Fibroblast of lung (primary cell): ENCODE measurements around the gene FANK1. TPM values are rescaled to one million over a fixed set of nuclear protein-coding genes. Genes with fewer than 3 reads are reported as not detected.

Experiments used
- DNase-seq, 2 donors: peaks; one replicate each; pipeline versions ENCODE4 v3.0.0 to v3.0.0-alpha.2; 2010; ENCODE audit warnings: low read depth in 2 of 2
- H2AFZ ChIP-seq: 2 replicates; pipeline ENCODE4 v1.5.1; 2012; ENCODE audit warnings: low read length, control low read depth, inconsistent platforms
- H3K27ac ChIP-seq: 2 replicates; pipeline ENCODE4 v1.5.1; 2011; ENCODE audit warnings: low read length, control low read depth; ENCODE audit not compliant: insufficient read depth
- H3K27me3 ChIP-seq: 2 replicates; pipeline ENCODE4 v1.5.1; 2011; ENCODE audit warnings: mild to moderate bottlenecking, low read length; ENCODE audit not compliant: control insufficient read depth, insufficient read depth
- H3K36me3 ChIP-seq: 2 replicates; pipeline ENCODE4 v1.5.1; 2011; ENCODE audit warnings: low read length; ENCODE audit not compliant: control insufficient read depth, insufficient read depth
- H3K4me1 ChIP-seq: 2 replicates; pipeline ENCODE4 v1.5.1; 2011; ENCODE audit warnings: low read length; ENCODE audit not compliant: control insufficient read depth, insufficient read depth; ENCODE audit errors: extremely low read depth
- H3K4me2 ChIP-seq: 2 replicates; pipeline ENCODE4 v1.5.1; 2011; ENCODE audit warnings: low read length, control low read depth; ENCODE audit not compliant: insufficient read depth; ENCODE audit errors: extremely low read depth
- H3K4me3 ChIP-seq, 4 experiments: fragments of 200-600 bp in 1 of 4; sonication (generic) in 1 of 4; replicated peaks in 1 of 4; 2 replicates each; pipeline ENCODE4 v1.5.1; 2011 to 2016; ENCODE audit warnings: low read length in 4 of 4, low read depth in 3 of 4, mild to moderate bottlenecking in 3 of 4, control low read depth in 2 of 4, inconsistent platforms in 1 of 4, mixed read lengths in 1 of 4; ENCODE audit not compliant: insufficient read depth in 1 of 4; ENCODE audit errors: control extremely low read depth in 1 of 4
- H3K79me2 ChIP-seq: 2 replicates; pipeline ENCODE4 v1.5.1; 2012; ENCODE audit warnings: mild to moderate bottlenecking, low read length, inconsistent platforms; ENCODE audit not compliant: control insufficient read depth, insufficient read depth
- H3K9ac ChIP-seq: 2 replicates; pipeline ENCODE4 v1.5.1; 2011; ENCODE audit warnings: mild to moderate bottlenecking, low read length, control low read depth; ENCODE audit not compliant: insufficient read depth
- H3K9me3 ChIP-seq: 2 replicates; pipeline ENCODE4 v1.5.1; 2012; ENCODE audit warnings: low read depth, low read length; ENCODE audit not compliant: control insufficient read depth, insufficient read depth
- H4K20me1 ChIP-seq: 2 replicates; pipeline ENCODE4 v1.5.1; 2011; ENCODE audit warnings: low read length; ENCODE audit not compliant: control insufficient read depth, insufficient read depth; ENCODE audit errors: extremely low read depth
- EZH2 ChIP-seq: IDR thresholded peaks from 2 replicates; pipeline ENCODE4 v1.5.1; 2012; ENCODE audit warnings: low read length, control low read depth, mild to moderate bottlenecking; ENCODE audit errors: missing control alignments
- polyA plus RNA-seq, 2 donors: library from polyadenylated mRNA; depleted of rRNA in 1 of 2; stranded (reverse) in 1 of 2; unstranded in 1 of 2; fragments of >200 nt; gene quantifications; 2 replicates each; pipeline ENCODE4 v1.2.1, GENCODE V29; 2011 to 2012; ENCODE audit warnings: missing spikeins in 1 of 2
- total RNA-seq: library from RNA; depleted of rRNA; stranded (reverse); fragments of >200 nt; gene quantifications from 2 replicates; pipeline ENCODE4 v1.2.1, GENCODE V29; 2014
- TF ChIP-seq, protein P1 (sequence below), 2 donors: IDR thresholded peaks in 1 of 2; conservative IDR thresholded peaks in 1 of 2; 1 replicate in 1 of 2; 2 replicates in 1 of 2; pipeline ENCODE4 v1.5.1; 2011 to 2012; ENCODE audit warnings: low read length in 2 of 2, control low read depth in 1 of 2, inconsistent platforms in 1 of 2, low read depth in 1 of 2, mild to moderate bottlenecking in 1 of 2

Gene FANK1
- total and polyA plus RNA-seq, 2 donors (not counting 1 experiment from before 2014, with no cell fraction given): 0.83 to 4.4 TPM

DNA sequence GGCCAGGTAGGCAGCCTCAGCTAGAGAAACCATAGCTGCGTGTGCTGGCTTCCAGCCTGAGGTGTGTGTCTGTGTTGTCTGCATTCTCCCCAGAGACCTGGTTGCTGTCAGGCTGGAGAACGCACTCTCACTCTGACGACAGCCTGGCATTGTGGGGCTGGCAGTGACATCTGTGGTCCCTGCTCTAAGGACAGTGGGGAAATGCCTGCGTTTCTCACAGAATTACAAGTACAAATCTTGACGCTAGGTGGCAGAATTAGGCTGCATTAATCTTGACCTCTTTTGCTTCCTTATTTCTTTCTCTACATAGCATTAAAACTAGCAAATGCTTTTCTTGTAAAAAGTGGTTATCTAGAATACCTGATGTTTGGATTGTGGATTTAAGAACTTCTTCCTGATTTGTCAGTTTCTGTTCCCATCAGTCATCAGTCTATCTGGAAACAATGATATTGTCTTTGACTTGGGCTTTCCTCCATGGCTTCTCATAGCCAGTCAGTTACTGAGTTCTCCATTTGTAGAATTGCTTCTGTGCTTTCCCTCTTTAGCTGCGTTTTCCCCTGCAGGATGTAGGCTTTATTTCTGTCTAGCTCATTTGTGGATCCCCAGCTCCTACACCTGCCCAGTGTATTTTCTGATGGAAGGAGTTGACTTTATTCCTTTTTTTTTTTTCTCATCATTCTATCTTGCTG, 86.0 kb downstream of the FANK1 start:
- Histone ChIP-seq H3K9ac (no peak overlapping the region), H3K27me3 (no peaks in the 10 kb centered on the region), H3K4me3 (no peak overlapping the region), H3K9me3 (no peaks in the 10 kb centered on the region), H4K20me1 (no peaks in the 10 kb centered on the region), H3K27ac (no peak overlapping the region), H3K79me2 (no peaks in the 10 kb centered on the region), H2AFZ (no peak overlapping the region), H3K4me2 (no peak overlapping the region), H3K4me1 (no peaks in the 10 kb centered on the region), H3K36me3 (no peaks in the 10 kb centered on the region)
- peak; percentile 68 to 79 for DNase-seq
- TF ChIP-seq EZH2: no peak
- TF ChIP-seq, protein P1, sequence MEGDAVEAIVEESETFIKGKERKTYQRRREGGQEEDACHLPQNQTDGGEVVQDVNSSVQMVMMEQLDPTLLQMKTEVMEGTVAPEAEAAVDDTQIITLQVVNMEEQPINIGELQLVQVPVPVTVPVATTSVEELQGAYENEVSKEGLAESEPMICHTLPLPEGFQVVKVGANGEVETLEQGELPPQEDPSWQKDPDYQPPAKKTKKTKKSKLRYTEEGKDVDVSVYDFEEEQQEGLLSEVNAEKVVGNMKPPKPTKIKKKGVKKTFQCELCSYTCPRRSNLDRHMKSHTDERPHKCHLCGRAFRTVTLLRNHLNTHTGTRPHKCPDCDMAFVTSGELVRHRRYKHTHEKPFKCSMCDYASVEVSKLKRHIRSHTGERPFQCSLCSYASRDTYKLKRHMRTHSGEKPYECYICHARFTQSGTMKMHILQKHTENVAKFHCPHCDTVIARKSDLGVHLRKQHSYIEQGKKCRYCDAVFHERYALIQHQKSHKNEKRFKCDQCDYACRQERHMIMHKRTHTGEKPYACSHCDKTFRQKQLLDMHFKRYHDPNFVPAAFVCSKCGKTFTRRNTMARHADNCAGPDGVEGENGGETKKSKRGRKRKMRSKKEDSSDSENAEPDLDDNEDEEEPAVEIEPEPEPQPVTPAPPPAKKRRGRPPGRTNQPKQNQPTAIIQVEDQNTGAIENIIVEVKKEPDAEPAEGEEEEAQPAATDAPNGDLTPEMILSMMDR (conservative IDR thresholded peaks at IDR 0.05 in 1 of 2, IDR thresholded peaks at IDR 0.05 in 1 of 2; ENCODE audit: low read depth in 1 of 2, low read length in 2 of 2): peak; percentile 50 to 51

DNA sequence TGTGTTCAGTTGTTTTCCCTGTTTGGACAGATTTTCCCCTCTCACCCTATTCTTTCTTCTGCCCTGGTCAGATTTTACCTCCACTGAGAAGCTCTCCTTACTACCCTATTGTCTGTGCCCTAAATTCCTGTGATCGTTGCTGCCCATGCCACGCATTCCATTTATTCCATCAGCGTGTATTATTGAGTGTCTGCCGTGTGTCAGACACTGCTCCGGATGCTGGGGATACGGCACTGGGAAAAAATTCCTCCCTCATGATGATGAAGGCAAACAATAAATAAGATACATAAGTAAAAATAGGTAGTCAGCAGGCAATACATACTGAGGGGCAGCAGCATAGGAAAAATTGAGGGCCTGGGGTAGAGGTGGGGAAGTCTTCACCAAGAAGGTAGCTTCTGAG, 86.8 kb downstream of the FANK1 start:
- no peak overlapping the region for H3K4me2 ChIP-seq

DNA sequence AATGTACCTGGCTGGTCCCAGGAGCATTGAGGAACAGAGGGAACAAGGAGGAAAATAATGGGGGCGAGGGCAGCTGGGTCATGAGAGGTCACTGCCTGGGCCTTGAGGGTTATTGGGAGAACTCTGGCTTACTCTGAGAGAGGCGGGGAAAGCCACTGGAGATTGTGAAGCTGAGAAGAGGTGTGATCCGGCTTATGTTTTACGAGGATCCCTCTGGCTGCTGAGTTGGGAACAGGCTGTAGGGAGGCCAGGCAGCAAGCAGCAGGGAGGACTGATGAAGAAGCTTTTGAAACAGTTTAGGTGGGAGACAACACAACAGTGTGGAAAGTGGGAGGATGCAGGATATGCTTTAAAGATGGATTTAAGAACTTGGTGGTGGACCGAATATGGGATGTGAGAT, 87.3 kb downstream of the FANK1 start:
- no peaks in the 10 kb centered on the region for H3K36me3 ChIP-seq
- H4K20me1 ChIP-seq: no peaks in the 10 kb centered on the region
- H3K4me1 ChIP-seq: no peaks in the 10 kb centered on the region
- H3K27me3 ChIP-seq: no peaks in the 10 kb centered on the region
- no peak overlapping the region for H3K27ac ChIP-seq
- H3K4me3 ChIP-seq: no peak overlapping the region
- H3K9ac ChIP-seq: no peak overlapping the region
- DNase-seq: no peak
- H3K9me3 ChIP-seq: no peaks in the 10 kb centered on the region
- TF ChIP-seq, protein P1 (conservative IDR thresholded peaks at IDR 0.05 in 1 of 2, IDR thresholded peaks at IDR 0.05 in 1 of 2; ENCODE audit: low read depth in 1 of 2, low read length in 2 of 2): no peak
- TF ChIP-seq EZH2: no peak
- H3K79me2 ChIP-seq: no peaks in the 10 kb centered on the region
- H3K4me2 ChIP-seq: no peak overlapping the region
- no peak overlapping the region for H2AFZ ChIP-seq

More for the DNA sequence above, 86.8 kb downstream of the FANK1 start:
- Histone ChIP-seq H3K36me3 (no peaks in the 10 kb centered on the region), H3K9ac (no peak overlapping the region), H3K9me3 (no peaks in the 10 kb centered on the region), H2AFZ (no peak overlapping the region), H4K20me1 (no peaks in the 10 kb centered on the region), H3K79me2 (no peaks in the 10 kb centered on the region), H3K27ac (no peak overlapping the region), H3K27me3 (no peaks in the 10 kb centered on the region), H3K4me3 (no peak overlapping the region), H3K4me1 (no peaks in the 10 kb centered on the region)
- TF ChIP-seq, protein P1 (conservative IDR thresholded peaks at IDR 0.05 in 1 of 2, IDR thresholded peaks at IDR 0.05 in 1 of 2; ENCODE audit: low read depth in 1 of 2, low read length in 2 of 2): no peak
- no peak for TF ChIP-seq EZH2
- peak in 1 of 2 donors; percentile 79 for DNase-seq
